HG03442 (cell line): ENCODE measurements around the gene PIK3CG.
"Not testable (repeated sequence)": the region's sequence is repeated elsewhere in the genome, so short reads cannot be mapped to it uniquely, and the experiment has no call there.

Experiments
- ATAC-seq: cut with Tn5 transposase; IDR thresholded peaks from one replicate; pipeline ENCODE4 v1.9.1; 2021; ENCODE audit warnings: mild to moderate bottlenecking, moderate library complexity; ENCODE audit not compliant: unreplicated experiment

PIK3CG gene

GRCh38 chr7:106885652-106886051, 20.6 kb downstream of the PIK3CG start:
- no peak for ATAC-seq

DNA sequence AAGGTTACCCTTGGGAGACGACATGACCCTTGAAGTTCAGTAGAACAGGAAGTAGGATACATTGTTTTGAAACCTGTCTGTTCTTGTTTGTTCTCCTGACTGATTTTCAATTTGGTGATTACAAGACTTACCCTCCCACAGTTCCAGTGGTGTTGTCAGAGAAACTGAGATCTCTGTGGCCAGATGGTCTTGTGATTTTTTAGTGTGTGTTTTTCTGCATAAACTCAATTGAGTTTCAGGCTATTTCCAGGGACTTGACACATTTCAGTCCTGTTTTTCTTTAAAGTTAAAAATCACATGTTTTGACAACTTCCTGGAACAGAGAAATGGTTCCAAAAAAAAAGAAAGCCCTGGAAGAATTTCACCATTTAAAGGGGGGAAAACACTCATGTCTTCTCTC, 22.3 kb downstream of the PIK3CG start:
- peak; percentile 66 for ATAC-seq

DNA sequence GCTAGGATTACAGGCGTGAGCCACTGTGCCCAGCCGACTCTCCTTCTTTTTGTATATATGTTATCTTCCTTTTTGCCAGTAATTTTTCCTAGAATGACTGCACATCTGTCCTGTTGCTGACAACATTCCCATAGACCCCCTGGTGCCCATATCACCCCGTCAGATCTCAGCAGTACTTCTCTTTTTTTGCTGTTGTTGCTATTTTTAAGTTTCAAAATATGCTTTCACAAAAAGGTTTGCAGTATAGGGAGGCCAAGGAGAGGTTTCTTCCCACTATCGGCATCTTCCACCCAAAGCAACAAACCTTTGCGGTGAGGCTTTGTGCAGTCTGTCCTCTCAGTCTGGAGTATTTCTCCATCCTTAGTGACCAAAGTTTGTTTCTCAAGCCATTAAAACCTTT, 23.1 kb downstream of the PIK3CG start:
- ATAC-seq, result no peak

DNA sequence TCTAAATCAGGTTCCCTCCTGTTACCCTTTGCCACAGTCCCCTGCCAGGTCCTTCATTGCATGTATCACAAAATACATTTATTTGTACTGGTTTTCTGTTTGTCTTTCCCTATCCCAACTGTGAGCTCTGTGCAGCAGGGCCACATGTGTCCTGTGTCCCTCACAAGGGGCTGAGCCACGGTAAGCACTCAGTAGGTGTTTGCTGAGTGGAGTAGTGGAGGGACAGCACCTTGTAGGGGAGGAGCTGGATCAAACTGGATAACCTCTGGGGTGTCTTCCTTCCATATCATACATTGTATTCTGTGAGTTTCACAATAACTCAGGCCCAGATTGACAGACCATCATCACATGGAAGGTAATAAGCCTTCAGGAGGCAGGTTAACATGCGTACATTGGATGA, 25.9 kb downstream of the PIK3CG start:
- ATAC-seq, result no peak

- ATAC-seq, result no peak
These were observed 26.7 kb downstream of the PIK3CG start for GRCh38 chr7:106891548-106892410.

GRCh38 chr7:106893591-106893990, 28.5 kb downstream of the PIK3CG start:
- ATAC-seq, result no peak

DNA sequence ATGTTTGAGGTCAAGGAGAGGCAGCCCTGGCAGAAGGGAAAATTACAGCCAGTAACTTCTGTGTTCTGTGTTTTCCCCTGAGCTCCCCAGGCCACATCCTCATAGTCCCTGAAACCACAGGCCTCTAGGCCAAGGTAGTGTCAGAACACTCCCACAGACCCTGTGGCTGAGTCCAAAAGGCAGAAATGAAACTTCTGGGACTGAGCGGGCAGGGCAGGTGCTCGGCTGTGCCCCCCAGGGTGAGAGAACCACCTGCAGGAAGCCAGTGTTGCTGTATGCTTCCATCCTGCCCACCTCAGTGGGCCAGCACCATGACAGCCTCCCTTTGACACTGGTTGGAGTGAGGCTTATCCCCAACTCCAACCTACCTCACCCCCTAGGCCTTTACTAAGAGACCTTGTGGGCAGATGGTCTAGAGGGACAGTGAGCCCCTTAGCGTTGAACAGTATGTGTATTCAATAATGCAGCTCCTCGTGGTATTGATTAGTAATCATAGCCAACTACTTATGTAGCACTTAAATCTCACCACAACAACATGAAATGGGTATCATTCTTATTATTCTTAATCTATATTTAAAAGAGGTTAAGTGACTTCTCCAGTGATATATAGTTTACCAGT, 30.3 kb downstream of the PIK3CG start:
- peak; percentile 92 for ATAC-seq

- no peak for ATAC-seq
These were observed 31.1 kb downstream of the PIK3CG start for GRCh38 chr7:106896231-106896630.

GRCh38 chr7:106897553-106897952, 32.5 kb downstream of the PIK3CG start:
- not testable (repeated sequence) for ATAC-seq

DNA sequence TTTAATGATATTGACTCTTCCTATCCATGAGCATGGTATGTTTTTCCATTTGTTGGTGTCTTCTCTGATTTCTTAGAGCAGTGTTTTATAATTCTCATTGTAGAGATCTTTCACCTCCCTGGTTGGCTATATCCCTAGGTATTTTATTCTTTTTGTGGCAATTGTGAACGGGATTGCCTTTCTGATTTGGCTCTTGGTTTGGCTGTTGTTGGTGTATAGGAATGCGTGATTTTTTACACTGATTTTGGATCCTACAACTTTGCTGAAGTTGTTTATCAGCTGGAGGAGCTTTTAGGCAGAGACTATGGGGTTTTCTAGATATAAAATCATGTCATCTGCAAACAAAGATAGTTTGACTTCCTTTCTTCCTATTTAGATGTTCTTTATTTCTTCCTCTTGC, 33.9 kb downstream of the PIK3CG start:
- ATAC-seq, result not testable (repeated sequence)

DNA sequence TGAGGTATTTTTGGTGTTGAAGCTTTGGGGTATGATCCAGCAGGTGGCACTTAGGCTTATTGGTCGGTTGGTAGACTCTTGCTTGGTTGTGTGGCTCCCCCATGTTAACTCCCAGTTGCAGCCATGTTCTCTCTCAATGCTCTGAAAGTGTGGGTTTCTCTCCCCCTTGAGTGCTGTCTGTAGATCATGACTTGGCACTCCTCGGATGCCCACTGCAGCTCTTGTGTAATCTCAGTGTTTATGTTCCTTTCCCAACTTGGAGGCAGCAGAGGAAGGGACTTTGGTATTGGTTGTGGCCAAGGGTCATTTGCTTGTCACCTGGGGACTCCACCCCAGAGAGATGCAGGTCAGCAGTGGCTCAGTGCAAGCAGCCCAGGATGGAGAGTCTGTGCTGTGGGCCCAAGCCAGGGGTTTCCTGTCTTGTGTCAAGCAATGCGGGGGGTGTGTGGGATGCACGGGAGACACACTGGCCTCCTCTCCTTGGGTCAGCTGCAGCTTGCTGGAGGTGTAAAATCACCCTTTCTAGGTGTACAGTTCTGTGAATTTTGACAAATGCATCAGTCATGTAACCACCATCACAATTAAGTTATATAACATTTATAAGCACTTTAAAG, 36.9 kb downstream of the PIK3CG start:
- ATAC-seq, result no peak

GRCh38 chr7:106905734-106906133, 40.7 kb downstream of the PIK3CG start:
- no peak for ATAC-seq

GRCh38 chr7:106911959-106912358, 46.9 kb downstream of the PIK3CG start:
- ATAC-seq, result no peak

DNA sequence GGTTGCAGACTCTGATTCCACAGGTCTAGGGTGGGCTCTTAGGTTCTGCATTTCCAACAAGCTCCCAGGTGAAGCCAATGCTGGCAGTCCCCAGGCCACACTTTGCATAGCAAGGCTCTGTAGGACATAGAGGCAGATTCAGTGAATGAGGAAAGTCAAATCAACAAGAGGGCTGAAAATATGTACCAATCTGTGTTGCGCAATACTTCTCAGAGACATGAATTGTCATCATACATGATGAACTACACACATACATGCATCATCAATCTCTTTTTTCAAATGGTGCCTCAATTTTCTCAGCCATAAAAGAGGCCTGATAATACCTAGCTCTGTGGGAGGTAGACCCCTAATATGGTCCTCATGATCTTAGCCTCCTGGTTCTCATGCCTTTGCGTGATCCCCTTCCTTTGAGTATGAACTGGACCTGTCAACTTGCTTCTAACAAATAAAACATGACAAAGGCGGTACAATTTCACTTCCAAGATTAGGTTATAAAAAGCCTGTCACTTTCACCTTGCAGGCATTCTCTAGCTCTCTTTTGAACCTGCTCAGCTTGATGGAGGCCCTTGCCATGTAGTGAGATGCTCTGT, 49.0 kb downstream of the PIK3CG start:
- ATAC-seq, result no peak

DNA sequence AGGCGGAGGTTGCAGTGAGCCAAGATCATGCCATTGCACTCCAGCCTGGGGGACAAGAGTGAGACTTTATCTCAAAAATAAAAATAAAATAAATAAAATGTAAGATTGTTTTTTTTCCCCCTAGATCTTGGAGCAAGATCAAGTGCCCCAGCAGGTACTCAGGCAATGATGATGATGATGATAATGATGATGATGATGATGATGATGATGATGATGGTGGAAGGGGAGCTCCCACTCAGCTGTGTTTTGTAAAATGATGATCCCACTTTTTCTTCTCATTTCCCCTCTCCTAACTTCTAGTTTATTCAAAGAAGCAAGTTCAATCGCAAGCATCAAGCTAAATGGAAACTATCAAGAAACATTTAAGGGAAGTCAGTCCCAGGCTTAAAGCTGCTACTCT, 50.3 kb downstream of the PIK3CG start:
- ATAC-seq, result no peak

- peak; percentile 98 for ATAC-seq
These were observed 50.8 kb downstream of the PIK3CG start for GRCh38 chr7:106915873-106916272.

GRCh38 chr7:106916679-106917078, 51.6 kb downstream of the PIK3CG start:
- ATAC-seq, result no peak

DNA sequence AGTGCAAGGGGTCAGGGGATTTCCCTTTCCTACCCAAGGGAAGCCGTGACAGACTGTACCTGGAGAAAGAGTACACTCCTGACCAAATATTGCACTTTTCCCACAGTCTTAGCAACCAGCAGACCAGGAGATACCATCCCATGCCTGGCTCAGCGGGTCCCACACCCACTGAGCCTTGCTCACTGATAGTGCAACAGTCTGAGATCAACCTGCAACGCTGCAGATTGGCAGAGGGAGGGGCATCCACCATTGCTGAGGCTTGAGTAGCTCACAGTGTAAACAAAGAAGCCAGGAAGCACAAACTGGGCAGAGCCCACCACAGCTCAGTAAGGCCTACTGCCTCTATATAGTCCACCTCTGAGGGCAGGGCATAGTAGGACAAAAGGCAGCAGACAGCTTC, 53.9 kb downstream of the PIK3CG start:
- ATAC-seq, result no peak

GRCh38 chr7:106924468-106924867, 59.4 kb downstream of the PIK3CG start:
- ATAC-seq, result not testable (repeated sequence)

DNA sequence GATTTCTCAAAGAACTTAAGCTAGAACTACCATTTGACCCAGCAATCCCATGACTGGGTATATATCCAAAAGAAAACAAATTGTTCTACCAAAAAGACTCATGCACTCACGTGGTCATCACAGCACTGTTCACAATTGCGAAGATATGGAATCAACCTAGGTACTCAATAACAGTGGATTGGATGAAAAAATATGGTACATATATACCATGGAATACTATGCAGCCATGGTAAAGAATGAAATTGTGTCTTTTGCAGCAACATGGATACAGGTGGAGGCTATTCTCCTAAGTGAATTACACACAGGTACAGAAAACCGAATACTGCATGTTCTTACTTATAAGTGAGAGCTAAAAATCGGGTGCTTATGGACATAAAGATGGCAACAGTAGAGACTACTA, 61.8 kb downstream of the PIK3CG start:
- ATAC-seq, result no peak

GRCh38 chr7:106927536-106927935, 62.5 kb downstream of the PIK3CG start:
- no peak for ATAC-seq

DNA sequence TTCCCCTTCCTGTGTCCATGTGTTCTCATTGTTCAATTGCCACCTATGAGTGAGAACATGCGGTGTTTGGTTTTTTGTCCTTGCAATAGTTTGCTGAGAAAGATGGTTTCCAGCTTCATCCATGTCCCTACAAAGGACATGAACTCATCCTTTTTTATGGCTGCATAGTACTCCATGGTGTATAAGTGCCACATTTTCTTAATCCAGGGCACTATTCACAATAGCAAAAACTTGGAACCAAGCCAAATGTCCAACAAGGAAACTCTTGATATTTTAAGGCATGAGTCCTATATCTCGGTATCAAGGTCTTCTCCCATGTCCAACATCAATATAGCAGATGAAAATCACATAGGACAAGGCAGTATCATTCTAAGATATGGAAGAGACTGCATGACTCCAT, 64.5 kb downstream of the PIK3CG start:
- ATAC-seq, result not testable (repeated sequence)
